Measurements from ENCODE around the gene FAM228A. TPM values are rescaled to one million over a fixed set of nuclear protein-coding genes. Genes with fewer than 3 reads are reported as not detected.

The FAM228A gene
- total RNA-seq, 1 donor from 2014 or later = 0.89 TPM

DNA sequence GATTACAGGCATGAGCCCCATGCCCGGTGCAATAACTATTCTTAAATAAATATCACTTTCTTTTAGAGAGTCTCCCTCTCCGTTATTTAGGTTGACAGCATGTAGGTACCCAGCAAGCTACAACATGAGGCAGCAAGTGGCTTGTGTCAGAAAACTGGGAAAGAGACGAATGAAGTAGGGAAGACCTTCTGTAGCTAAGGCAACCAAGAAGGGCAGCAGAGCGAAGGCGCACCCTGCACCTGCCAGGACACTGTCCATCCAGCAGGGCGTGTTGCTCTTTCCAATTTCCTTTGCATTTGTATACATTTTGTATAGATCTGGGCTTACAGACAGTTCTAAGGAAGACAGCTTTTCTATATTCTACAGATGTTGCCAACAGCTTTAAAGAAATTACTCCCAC, 48.1 kb downstream of the FAM228A start:
- H3K4me1 ChIP-seq = no peaks in the 10 kb centered on the region
- no peak for DNase-seq

DNA sequence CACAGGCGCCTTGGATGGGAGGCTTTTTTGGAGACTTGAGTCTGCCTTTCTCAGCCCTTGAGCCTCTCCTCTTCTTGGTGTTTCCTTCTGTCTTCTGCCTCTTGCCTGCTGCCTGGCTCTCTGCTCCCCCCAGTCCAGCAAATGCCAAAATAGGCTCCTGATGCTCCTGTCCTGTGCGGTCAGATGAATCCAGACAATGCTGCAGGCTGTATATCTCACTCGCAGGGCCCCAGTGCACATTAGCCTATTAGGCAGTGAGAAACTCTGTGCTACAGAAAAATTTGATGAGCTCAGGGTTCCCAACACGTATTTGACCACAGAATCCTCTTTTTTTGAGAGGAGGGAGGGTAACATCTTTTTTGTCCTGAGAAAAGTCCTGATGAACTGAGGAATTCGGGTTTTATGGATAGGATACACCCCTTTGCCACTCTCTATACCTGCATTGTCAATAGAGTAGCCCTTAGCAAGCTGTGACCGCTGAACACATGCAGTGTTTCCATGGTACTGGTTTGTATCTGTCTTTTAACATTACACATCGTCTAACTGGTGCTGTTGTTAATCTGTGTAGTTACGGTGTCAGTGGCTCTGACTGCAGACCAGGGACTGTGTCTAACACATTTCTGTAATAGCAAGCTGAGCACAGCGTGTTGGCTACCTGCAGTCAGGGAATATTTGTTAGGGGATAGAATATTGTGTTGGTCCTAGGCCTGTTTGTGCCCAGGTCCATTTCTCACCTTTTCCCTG, 50.8 kb downstream of the FAM228A start:
- Histone ChIP-seq H3K4me1 (no peaks in the 10 kb centered on the region), H3K4me3 (no peak overlapping the region), H3K27me3 (ENCODE audit: low read depth) (no peaks in the 10 kb centered on the region), H3K36me3 (peaks cover 36% of the 10 kb centered on the region), H3K27ac (no peak overlapping the region), H3K9me3 (no peaks in the 10 kb centered on the region)
- DNase-seq (no peak), ATAC-seq (no peak)
- intact Hi-C loops (cut with DNase I) = no loop called here
- TF ChIP-seq CTCF (IDR thresholded peaks at IDR 0.05) = no peak

More for the DNA sequence above, 48.1 kb downstream of the FAM228A start:
- no peak for TF ChIP-seq CTCF (IDR thresholded peaks at IDR 0.05)
- Histone ChIP-seq H3K4me3 (no peak overlapping the region), H3K27me3 (ENCODE audit: low read depth) (no peaks in the 10 kb centered on the region), H3K36me3 (peaks cover 64% of the 10 kb centered on the region), H3K27ac (no peak overlapping the region), H3K9me3 (no peaks in the 10 kb centered on the region)
- intact Hi-C loops (cut with DNase I) = no loop called here
- ATAC-seq = no peak

DNA sequence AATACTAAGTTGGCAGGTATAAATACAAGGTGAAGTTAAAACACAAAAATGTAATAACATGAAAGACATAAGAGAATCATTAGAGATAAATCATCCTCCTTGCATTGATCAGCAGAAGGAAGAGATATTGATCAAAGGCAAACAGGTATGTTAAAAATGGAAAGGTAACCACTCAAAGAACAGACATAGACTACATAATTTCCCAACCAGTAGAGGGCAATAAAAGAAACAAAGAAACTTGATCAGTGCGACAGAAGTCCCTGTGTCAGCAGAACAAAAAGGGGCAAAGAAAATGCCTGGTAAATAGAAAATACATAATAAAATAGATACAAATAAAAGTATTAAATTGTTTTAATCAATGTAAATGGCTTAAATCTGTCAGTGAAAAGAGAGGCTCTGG, 53.6 kb downstream of the FAM228A start:
- ATAC-seq = peak in 1 of 2 donors; percentile 61
- intact Hi-C loops (cut with DNase I) = no loop called here
- peak; percentile 30 for TF ChIP-seq CTCF (IDR thresholded peaks at IDR 0.05)

GRCh38 chr2:24231461-24231881, 56.6 kb downstream of the FAM228A start:
- no peak overlapping the region for H3K27ac ChIP-seq
- TF ChIP-seq CTCF (IDR thresholded peaks at IDR 0.05) = no peak
- H3K4me1 ChIP-seq = no peaks in the 10 kb centered on the region
- H3K27me3 ChIP-seq (ENCODE audit: low read depth) = no peaks in the 10 kb centered on the region
- ATAC-seq (peak in 1 of 2 donors; percentile 42), DNase-seq (no peak)
- H3K9me3 ChIP-seq = no peaks in the 10 kb centered on the region
- no peak overlapping the region for H3K4me3 ChIP-seq
- intact Hi-C loops (cut with DNase I) = no loop called here
- H3K36me3 ChIP-seq = peaks cover 7% of the 10 kb centered on the region

More for the DNA sequence above, 53.6 kb downstream of the FAM228A start:
- H3K4me3 ChIP-seq = no peak overlapping the region
- H3K9me3 ChIP-seq = no peaks in the 10 kb centered on the region
- no peak for DNase-seq
- no peak overlapping the region for H3K27ac ChIP-seq
- peaks cover 14% of the 10 kb centered on the region for H3K36me3 ChIP-seq
- H3K4me1 ChIP-seq = no peaks in the 10 kb centered on the region
- no peaks in the 10 kb centered on the region for H3K27me3 ChIP-seq (ENCODE audit: low read depth)

DNA sequence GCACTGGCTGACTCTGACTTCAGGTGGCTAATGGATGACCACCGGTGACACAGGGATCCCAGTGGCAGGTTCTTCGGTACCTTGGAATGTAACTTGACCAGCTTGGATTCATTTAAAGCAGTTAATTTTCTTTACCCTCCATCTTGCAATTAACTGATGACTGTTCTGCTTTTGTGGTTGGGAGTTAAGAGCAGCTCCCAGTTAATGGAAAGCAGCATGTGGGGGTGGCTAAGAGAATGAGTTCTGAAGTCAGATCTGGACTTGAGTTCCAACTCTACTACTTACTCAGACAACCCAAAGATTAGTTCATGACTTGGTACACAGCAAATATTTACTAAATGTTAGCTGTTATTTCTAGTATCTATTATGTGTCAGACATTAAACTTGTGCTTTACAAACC, 58.5 kb downstream of the FAM228A start:
- no peak for DNase-seq
- no peak overlapping the region for H3K4me3 ChIP-seq
- no peak for ATAC-seq
- no peaks in the 10 kb centered on the region for H3K4me1 ChIP-seq
- no peaks in the 10 kb centered on the region for H3K9me3 ChIP-seq
- H3K27ac ChIP-seq = no peak overlapping the region
- no peaks in the 10 kb centered on the region for H3K27me3 ChIP-seq (ENCODE audit: low read depth)
- intact Hi-C loops (cut with DNase I) = no loop called here
- no peak for TF ChIP-seq CTCF (IDR thresholded peaks at IDR 0.05)
- H3K36me3 ChIP-seq = peaks cover 6% of the 10 kb centered on the region
